ENCODE data around the gene CMKLR1.

CMKLR1 gene

GRCh38 chr12:108269224-108269623, 69.9 kb downstream of the CMKLR1 start:
- Mint-ChIP-seq H3K36me3 (ENCODE audit: low read depth) (no peaks in the 10 kb centered on the region), H3K27ac (no peak overlapping the region), H3K4me3 (no peak overlapping the region), H3K27me3 (ENCODE audit: low read depth) (peaks cover 18% of the 10 kb centered on the region), H3K4me1 (no peaks in the 10 kb centered on the region), H3K9me3 (peaks cover 7% of the 10 kb centered on the region)
- no peak for TF ChIP-seq CTCF (IDR thresholded peaks at IDR 0.05; ENCODE audit: unreplicated experiment in 3 of 3)

- Mint-ChIP-seq H3K9me3 (peaks cover 7% of the 10 kb centered on the region), H3K27ac (no peak overlapping the region), H3K36me3 (ENCODE audit: low read depth) (no peaks in the 10 kb centered on the region), H3K4me3 (no peak overlapping the region), H3K27me3 (ENCODE audit: low read depth) (peaks cover 22% of the 10 kb centered on the region), H3K4me1 (no peaks in the 10 kb centered on the region)
- no peak for TF ChIP-seq CTCF (IDR thresholded peaks at IDR 0.05; ENCODE audit: unreplicated experiment in 3 of 3)
Observed at GRCh38 chr12:108268397-108268796, 70.7 kb downstream of the CMKLR1 start.

GRCh38 chr12:108267450-108267849, 71.7 kb downstream of the CMKLR1 start:
- Mint-ChIP-seq H3K4me3 (no peak overlapping the region), H3K9me3 (peaks cover 10% of the 10 kb centered on the region), H3K36me3 (ENCODE audit: low read depth) (no peaks in the 10 kb centered on the region), H3K27ac (no peak overlapping the region), H3K4me1 (no peaks in the 10 kb centered on the region), H3K27me3 (ENCODE audit: low read depth) (peaks cover 24% of the 10 kb centered on the region)
- TF ChIP-seq CTCF (IDR thresholded peaks at IDR 0.05; ENCODE audit: unreplicated experiment in 3 of 3): no peak

GRCh38 chr12:108266131-108266530, 73.0 kb downstream of the CMKLR1 start:
- H3K9me3 Mint-ChIP-seq: peaks cover 18% of the 10 kb centered on the region
- H3K36me3 Mint-ChIP-seq (ENCODE audit: low read depth): no peaks in the 10 kb centered on the region
- H3K4me3 Mint-ChIP-seq: no peak overlapping the region
- TF ChIP-seq CTCF (IDR thresholded peaks at IDR 0.05; ENCODE audit: unreplicated experiment in 3 of 3): no peak
- peaks cover 27% of the 10 kb centered on the region for H3K27me3 Mint-ChIP-seq (ENCODE audit: low read depth)
- no peaks in the 10 kb centered on the region for H3K4me1 Mint-ChIP-seq
- no peak overlapping the region for H3K27ac Mint-ChIP-seq

- no peak overlapping the region for H3K4me3 Mint-ChIP-seq
- H3K27me3 Mint-ChIP-seq (ENCODE audit: low read depth): peaks cover 27% of the 10 kb centered on the region
- H3K36me3 Mint-ChIP-seq (ENCODE audit: low read depth): no peaks in the 10 kb centered on the region
- H3K27ac Mint-ChIP-seq: no peak overlapping the region
- TF ChIP-seq CTCF (IDR thresholded peaks at IDR 0.05; ENCODE audit: unreplicated experiment in 3 of 3): no peak
- H3K9me3 Mint-ChIP-seq: peaks cover 25% of the 10 kb centered on the region
- H3K4me1 Mint-ChIP-seq: no peaks in the 10 kb centered on the region
Observed at GRCh38 chr12:108265505-108265904, 73.6 kb downstream of the CMKLR1 start.

GRCh38 chr12:108260969-108261368, 78.1 kb downstream of the CMKLR1 start:
- no peaks in the 10 kb centered on the region for H3K4me1 Mint-ChIP-seq
- H3K27ac Mint-ChIP-seq: no peak overlapping the region
- H3K27me3 Mint-ChIP-seq (ENCODE audit: low read depth): peaks cover 19% of the 10 kb centered on the region
- no peaks in the 10 kb centered on the region for H3K36me3 Mint-ChIP-seq (ENCODE audit: low read depth)
- no peak overlapping the region for H3K4me3 Mint-ChIP-seq
- H3K9me3 Mint-ChIP-seq: peaks cover 35% of the 10 kb centered on the region
- no peak for TF ChIP-seq CTCF (IDR thresholded peaks at IDR 0.05; ENCODE audit: unreplicated experiment in 3 of 3)
